MCF 10A (cell line): ENCODE results near the gene PHLDB2. TPM values are rescaled to one million over a fixed set of nuclear protein-coding genes. Genes with fewer than 3 reads are reported as not detected.

ENCODE experiments used
- BruUV-seq: library from RNA; stranded (reverse); fragments of 400-500 nt; replicated peaks from 2 replicates; lab custom pipeline; 2021; lab: Mats Ljungman, UMichigan
- CTCF ChIA-PET: fragments of 300-600 bp; sonication (Branson Sonifier 250); formaldehyde crosslinking; extraction: SDS; loops from one replicate; lab custom pipeline; 2021; ENCODE audit warnings: antibody characterized with exemption, inconsistent platforms; lab: Yijun Ruan, JAX
- POLR2A ChIA-PET: fragments of 300-600, 350-650 bp; sonication (Branson Sonifier 250); formaldehyde crosslinking; extraction: SDS; loops from one replicate; lab custom pipeline; 2020; ENCODE audit warnings: antibody characterized with exemption, inconsistent platforms; lab: Yijun Ruan, JAX
- DNase-seq: peaks from one replicate; pipeline ENCODE4 v3.0.0-alpha.2; 2018; ENCODE audit not compliant: unreplicated experiment
- H3K27ac Mint-ChIP-seq: one replicate; pipeline ENCODE4 v1.8.0; 2022; ENCODE audit warnings: mild to moderate bottlenecking, low read depth, mixed read lengths; ENCODE audit not compliant: unreplicated experiment
- H3K27me3 Mint-ChIP-seq: one replicate; pipeline ENCODE4 v1.8.0; 2022; ENCODE audit warnings: mixed read lengths; ENCODE audit not compliant: insufficient read depth, unreplicated experiment
- H3K36me3 Mint-ChIP-seq: one replicate; pipeline ENCODE4 v1.8.0; 2022; ENCODE audit warnings: mild to moderate bottlenecking, moderate library complexity, mixed read lengths; ENCODE audit not compliant: insufficient read depth, unreplicated experiment
- H3K4me1 Mint-ChIP-seq: one replicate; pipeline ENCODE4 v1.8.0; 2022; ENCODE audit warnings: mixed read lengths; ENCODE audit not compliant: insufficient read depth, unreplicated experiment
- H3K4me3 Mint-ChIP-seq: one replicate; pipeline ENCODE4 v1.8.0; 2022; ENCODE audit warnings: mild to moderate bottlenecking, moderate library complexity, mixed read lengths; ENCODE audit not compliant: unreplicated experiment
- H3K9me3 Mint-ChIP-seq: one replicate; pipeline ENCODE4 v1.8.0; 2022; ENCODE audit warnings: mixed read lengths; ENCODE audit not compliant: unreplicated experiment
- intact Hi-C: fragments of 100-400 bp; cut with micrococcal nuclease; formaldehyde crosslinking; loops from 2 replicates; pipeline ENCODE4 v1.14.1; 2022
- total RNA-seq: library from RNA; stranded (reverse); gene quantifications from 2 replicates; pipeline ENCODE4 v1.2.3, GENCODE V29; 2022
- TF ChIP-seq, protein P1 (sequence below): fragments of 200-600 bp; IDR thresholded peaks from one replicate; pipeline ENCODE4 v1.8.0; 2022; ENCODE audit warnings: antibody characterized with exemption, mild to moderate bottlenecking; ENCODE audit not compliant: unreplicated experiment

Gene PHLDB2
- total RNA-seq, 1 experiment from 2014 or later: 109 TPM

DNA sequence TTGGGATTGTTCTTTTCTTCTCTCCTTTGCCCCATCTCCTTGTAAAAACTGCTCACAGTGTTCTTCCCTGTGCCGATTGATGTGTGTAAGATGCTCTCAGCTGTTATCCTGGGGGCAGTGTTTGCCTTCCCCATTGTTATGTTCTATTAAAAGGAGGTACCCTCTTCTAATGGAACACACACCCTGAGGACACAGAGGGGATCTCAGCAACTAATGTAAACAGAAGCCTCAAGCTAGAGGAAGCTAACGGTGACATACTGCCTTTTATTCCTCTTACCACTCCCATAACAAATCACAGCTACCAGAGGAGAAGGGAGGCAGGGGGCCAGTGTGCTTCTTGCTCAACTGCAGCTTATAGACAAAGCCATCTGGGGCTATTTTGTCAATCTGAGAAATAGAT lies 141.9 kb downstream of the PHLDB2 start:
- Mint-ChIP-seq H3K4me3 (no peak overlapping the region), H3K9me3 (no peaks in the 10 kb centered on the region), H3K27me3 (no peaks in the 10 kb centered on the region), H3K4me1 (peaks cover 9% of the 10 kb centered on the region), H3K27ac (no peak overlapping the region), H3K36me3 (no peaks in the 10 kb centered on the region)
- no peak for DNase-seq
- TF ChIP-seq, protein P1, sequence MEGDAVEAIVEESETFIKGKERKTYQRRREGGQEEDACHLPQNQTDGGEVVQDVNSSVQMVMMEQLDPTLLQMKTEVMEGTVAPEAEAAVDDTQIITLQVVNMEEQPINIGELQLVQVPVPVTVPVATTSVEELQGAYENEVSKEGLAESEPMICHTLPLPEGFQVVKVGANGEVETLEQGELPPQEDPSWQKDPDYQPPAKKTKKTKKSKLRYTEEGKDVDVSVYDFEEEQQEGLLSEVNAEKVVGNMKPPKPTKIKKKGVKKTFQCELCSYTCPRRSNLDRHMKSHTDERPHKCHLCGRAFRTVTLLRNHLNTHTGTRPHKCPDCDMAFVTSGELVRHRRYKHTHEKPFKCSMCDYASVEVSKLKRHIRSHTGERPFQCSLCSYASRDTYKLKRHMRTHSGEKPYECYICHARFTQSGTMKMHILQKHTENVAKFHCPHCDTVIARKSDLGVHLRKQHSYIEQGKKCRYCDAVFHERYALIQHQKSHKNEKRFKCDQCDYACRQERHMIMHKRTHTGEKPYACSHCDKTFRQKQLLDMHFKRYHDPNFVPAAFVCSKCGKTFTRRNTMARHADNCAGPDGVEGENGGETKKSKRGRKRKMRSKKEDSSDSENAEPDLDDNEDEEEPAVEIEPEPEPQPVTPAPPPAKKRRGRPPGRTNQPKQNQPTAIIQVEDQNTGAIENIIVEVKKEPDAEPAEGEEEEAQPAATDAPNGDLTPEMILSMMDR: no peak
- no TSS peak for BruUV-seq
- ChIA-PET CTCF (interaction anchor here (4.7 to 7.0 kb wide), 3 partner anchors 12 to 42 kb away, joined by 21 to 43 read pairs (median 31); no protein-coding TSS in a partner anchor), POLR2A (interaction anchor here (0.6 to 1.2 kb wide), 4 partner anchors 8 to 69 kb away, joined by 3 read pairs; no protein-coding TSS in a partner anchor)
- intact Hi-C loops: no loop called here

DNA sequence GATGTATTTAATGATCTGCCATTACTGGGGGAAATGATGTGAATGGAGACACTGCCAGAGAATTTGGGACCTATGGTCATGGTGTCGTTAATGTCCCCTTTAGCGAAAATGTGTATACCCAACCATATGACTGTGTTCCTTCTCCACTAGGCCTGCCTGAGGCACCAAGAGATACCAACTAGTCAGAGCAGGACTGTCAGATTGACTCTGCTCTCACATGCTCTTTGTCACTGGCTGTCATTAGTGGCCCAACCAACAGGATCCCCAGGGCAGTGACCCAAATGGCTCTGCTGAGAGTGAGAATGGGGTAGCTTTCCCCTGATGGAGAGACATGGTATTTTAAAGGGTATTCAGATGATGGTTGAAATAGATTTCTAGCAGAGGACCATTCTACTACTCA lies 142.5 kb downstream of the PHLDB2 start:
- BruUV-seq: no TSS peak
- ChIA-PET CTCF (interaction anchor here (0.7 to 7.0 kb wide), 4 partner anchors 11 to 499 kb away, joined by 3 to 43 read pairs (median 26); no protein-coding TSS in a partner anchor), POLR2A (interaction anchor here (0.6 to 1.2 kb wide), 3 partner anchors 9 to 68 kb away, joined by 3 read pairs; no protein-coding TSS in a partner anchor)
- TF ChIP-seq, protein P1: no peak
- Mint-ChIP-seq H3K27ac (no peak overlapping the region), H3K4me3 (no peak overlapping the region), H3K36me3 (no peaks in the 10 kb centered on the region), H3K4me1 (peaks cover 9% of the 10 kb centered on the region), H3K27me3 (no peaks in the 10 kb centered on the region), H3K9me3 (no peaks in the 10 kb centered on the region)
- intact Hi-C loops: no loop called here
- DNase-seq: no peak

DNA sequence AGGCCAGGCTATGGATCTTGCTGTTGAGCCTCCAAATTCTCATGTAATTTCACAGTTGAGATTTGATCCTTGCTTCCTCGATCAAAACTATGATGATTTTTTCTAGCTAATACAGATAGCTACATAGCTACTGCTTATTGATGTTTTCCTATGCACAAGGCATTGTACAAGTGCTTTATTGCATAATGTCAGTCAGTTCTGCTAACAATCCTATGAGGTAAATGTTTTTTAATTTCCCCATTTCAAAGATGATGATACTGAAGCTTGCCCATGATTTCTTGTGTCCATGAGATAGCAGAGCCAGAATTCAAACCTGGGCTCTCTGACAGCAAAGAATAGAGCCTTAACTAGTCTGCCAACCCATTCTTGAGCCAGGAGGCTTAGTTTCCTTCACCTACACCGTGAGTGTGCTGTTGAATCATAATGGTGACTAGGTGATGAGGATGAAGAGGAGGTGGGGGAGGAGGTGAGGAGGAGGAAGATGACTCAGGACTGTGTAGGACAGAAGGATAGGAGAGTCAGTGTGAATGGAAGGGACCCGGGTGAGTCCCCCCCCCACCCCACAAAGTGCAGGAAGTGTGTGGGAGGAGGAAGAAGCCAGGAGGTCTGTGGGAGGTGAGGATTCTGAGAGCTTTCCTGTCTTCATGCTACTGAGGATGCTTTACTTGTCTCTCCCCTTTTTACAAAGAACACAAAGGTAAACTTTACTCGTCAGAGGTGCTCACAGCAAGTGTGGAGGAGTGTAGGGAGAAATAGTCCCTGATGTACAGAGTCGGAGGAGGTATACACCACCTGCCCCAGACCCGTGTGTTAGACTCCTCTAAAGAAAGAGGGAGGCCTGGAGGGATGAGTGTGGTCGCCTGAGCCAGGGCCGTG lies 143.3 kb downstream of the PHLDB2 start:
- intact Hi-C loops: no loop called here
- Mint-ChIP-seq H3K27me3 (no peaks in the 10 kb centered on the region), H3K36me3 (no peaks in the 10 kb centered on the region), H3K4me3 (no peak overlapping the region), H3K4me1 (peaks cover 9% of the 10 kb centered on the region), H3K9me3 (no peaks in the 10 kb centered on the region), H3K27ac (no peak overlapping the region)
- ChIA-PET CTCF (interaction anchor here (0.7 to 7.0 kb wide), 5 partner anchors 10 to 498 kb away, joined by 3 to 43 read pairs (median 21); no protein-coding TSS in a partner anchor), POLR2A (interaction anchor here (1.2 kb wide), 1 partner anchor 9 kb away, joined by 3 read pairs; no protein-coding TSS in a partner anchor)
- TF ChIP-seq, protein P1: no peak
- peak; percentile 56 for DNase-seq
- no TSS peak for BruUV-seq
